CD4-positive, alpha-beta T cell treated with Interleukin-21 for 1 hour (primary cell): ENCODE measurements around the gene TNF.
"Not testable (repeated sequence)": the region's sequence is repeated elsewhere in the genome, so short reads cannot be mapped to it uniquely, and the experiment has no call there.

Experiments used
- DNase-seq: peaks from one replicate; pipeline ENCODE4 v3.0.0-alpha.2; 2020

TNF gene

GRCh38 chr6:31588871-31589650, 13.7 kb downstream of the TNF start:
- no peak for DNase-seq

- DNase-seq = not testable (repeated sequence)
Observed at GRCh38 chr6:31590691-31591090, 15.3 kb downstream of the TNF start.

- no peak for DNase-seq
Observed at GRCh38 chr6:31592396-31592771, 17.0 kb downstream of the TNF start.

GRCh38 chr6:31597006-31597405, 21.6 kb downstream of the TNF start:
- DNase-seq = peak; percentile 85

- DNase-seq = no peak
Observed at GRCh38 chr6:31607317-31607716, 32.0 kb downstream of the TNF start.

GRCh38 chr6:31609519-31610406, 34.4 kb downstream of the TNF start:
- no peak for DNase-seq

- no peak for DNase-seq
Observed at GRCh38 chr6:31610968-31611367, 35.6 kb downstream of the TNF start.

- no peak for DNase-seq
Observed at GRCh38 chr6:31614075-31614619, 38.8 kb downstream of the TNF start.

- no peak for DNase-seq
Observed at GRCh38 chr6:31614684-31615578, 39.6 kb downstream of the TNF start, which contains the start of gene AIF1. TSS of gene AIF1 (plus strand) at chr6:31615234. CDS start at chr6:31615330, 96 bp downstream.

GRCh38 chr6:31615748-31616147, 40.4 kb downstream of the TNF start:
- DNase-seq = peak; percentile 23

GRCh38 chr6:31617010-31617409, 41.6 kb downstream of the TNF start:
- DNase-seq = no peak

GRCh38 chr6:31619805-31620585, 44.6 kb downstream of the TNF start:
- peak; percentile 98 for DNase-seq

- no peak for DNase-seq
Observed at GRCh38 chr6:31620586-31621319, 45.4 kb downstream of the TNF start, which contains the start of gene PRRC2A. TSS of gene PRRC2A (plus strand) at chr6:31620715. CDS start at chr6:31622790, 2,075 bp downstream.

GRCh38 chr6:31621320-31621939, 46.1 kb downstream of the TNF start:
- no peak for DNase-seq

- DNase-seq = no peak
Observed at GRCh38 chr6:31621991-31622390, 46.6 kb downstream of the TNF start.

- DNase-seq = no peak
Observed at GRCh38 chr6:31622684-31623091, 47.3 kb downstream of the TNF start.

GRCh38 chr6:31624070-31624469, 48.7 kb downstream of the TNF start:
- DNase-seq = no peak

- no peak for DNase-seq
Observed at GRCh38 chr6:31626952-31627351, 51.6 kb downstream of the TNF start.

- no peak for DNase-seq
Observed at GRCh38 chr6:31627690-31628287, 52.4 kb downstream of the TNF start.
